ENCODE results near the gene MYO5A.

MYO5A gene

GRCh38 chr15:52329987-52330386 lies 198.7 kb downstream of the MYO5A start:
- TF ChIP-seq POLR2A (IDR thresholded peaks at IDR 0.05; ENCODE audit: low read length) (no peak), GATA1 (IDR thresholded peaks at IDR 0.05; ENCODE audit: low read depth, low read length) (no peak)
- no peak for DNase-seq

- no peak for TF ChIP-seq POLR2A (IDR thresholded peaks at IDR 0.05; ENCODE audit: low read length)
- no peak for TF ChIP-seq GATA1 (IDR thresholded peaks at IDR 0.05; ENCODE audit: low read depth, low read length)
- no peak for DNase-seq
These were observed 199.5 kb downstream of the MYO5A start for GRCh38 chr15:52329150-52329549.

- DNase-seq, result no peak
- TF ChIP-seq POLR2A (IDR thresholded peaks at IDR 0.05; ENCODE audit: low read length), result no peak
- TF ChIP-seq GATA1 (IDR thresholded peaks at IDR 0.05; ENCODE audit: low read depth, low read length), result no peak
These were observed 200.0 kb downstream of the MYO5A start for GRCh38 chr15:52328680-52329079.

- DNase-seq, result no peak
- TF ChIP-seq POLR2A (IDR thresholded peaks at IDR 0.05; ENCODE audit: low read length), result no peak
- no peak for TF ChIP-seq GATA1 (IDR thresholded peaks at IDR 0.05; ENCODE audit: low read depth, low read length)
These were observed 201.9 kb downstream of the MYO5A start for GRCh38 chr15:52326756-52327155.

GRCh38 chr15:52324109-52324508 lies 204.6 kb downstream of the MYO5A start:
- DNase-seq, result no peak
- TF ChIP-seq GATA1 (IDR thresholded peaks at IDR 0.05; ENCODE audit: low read depth, low read length) (no peak), POLR2A (IDR thresholded peaks at IDR 0.05; ENCODE audit: low read length) (no peak)

- no peak for TF ChIP-seq POLR2A (IDR thresholded peaks at IDR 0.05; ENCODE audit: low read length)
- no peak for TF ChIP-seq GATA1 (IDR thresholded peaks at IDR 0.05; ENCODE audit: low read depth, low read length)
- no peak for DNase-seq
These were observed 209.8 kb downstream of the MYO5A start for GRCh38 chr15:52318729-52319500.

GRCh38 chr15:52317688-52318087 lies 211.0 kb downstream of the MYO5A start:
- TF ChIP-seq POLR2A (IDR thresholded peaks at IDR 0.05; ENCODE audit: low read length) (no peak), GATA1 (IDR thresholded peaks at IDR 0.05; ENCODE audit: low read depth, low read length) (no peak)
- DNase-seq, result no peak

GRCh38 chr15:52317022-52317421 lies 211.7 kb downstream of the MYO5A start:
- TF ChIP-seq POLR2A (IDR thresholded peaks at IDR 0.05; ENCODE audit: low read length) (no peak), GATA1 (IDR thresholded peaks at IDR 0.05; ENCODE audit: low read depth, low read length) (no peak)
- no peak for DNase-seq

GRCh38 chr15:52309154-52309548 lies 219.5 kb downstream of the MYO5A start:
- TF ChIP-seq POLR2A (IDR thresholded peaks at IDR 0.05; ENCODE audit: low read length), result no peak
- no peak for TF ChIP-seq GATA1 (IDR thresholded peaks at IDR 0.05; ENCODE audit: low read depth, low read length)
- DNase-seq, result no peak

- DNase-seq, result no peak
- TF ChIP-seq POLR2A (IDR thresholded peaks at IDR 0.05; ENCODE audit: low read length), result no peak
- no peak for TF ChIP-seq GATA1 (IDR thresholded peaks at IDR 0.05; ENCODE audit: low read depth, low read length)
These were observed 220.1 kb downstream of the MYO5A start for GRCh38 chr15:52308446-52309153.

- TF ChIP-seq GATA1 (IDR thresholded peaks at IDR 0.05; ENCODE audit: low read depth, low read length), result no peak
- no peak for TF ChIP-seq POLR2A (IDR thresholded peaks at IDR 0.05; ENCODE audit: low read length)
- no peak for DNase-seq
These were observed 220.8 kb downstream of the MYO5A start for GRCh38 chr15:52307847-52308246.

GRCh38 chr15:52306270-52306669 lies 222.4 kb downstream of the MYO5A start:
- no peak for DNase-seq
- no peak for TF ChIP-seq POLR2A (IDR thresholded peaks at IDR 0.05; ENCODE audit: low read length)
- TF ChIP-seq GATA1 (IDR thresholded peaks at IDR 0.05; ENCODE audit: low read depth, low read length), result no peak

GRCh38 chr15:52303093-52303772 lies 225.4 kb downstream of the MYO5A start:
- TF ChIP-seq GATA1 (IDR thresholded peaks at IDR 0.05; ENCODE audit: low read depth, low read length) (no peak), POLR2A (IDR thresholded peaks at IDR 0.05; ENCODE audit: low read length) (no peak)
- no peak for DNase-seq

GRCh38 chr15:52301265-52301847 lies 227.3 kb downstream of the MYO5A start:
- TF ChIP-seq GATA1 (IDR thresholded peaks at IDR 0.05; ENCODE audit: low read depth, low read length), result no peak
- TF ChIP-seq POLR2A (IDR thresholded peaks at IDR 0.05; ENCODE audit: low read length), result no peak
- no peak for DNase-seq

Data from erythroblast (primary cell).